NCI-H2107 treated with DMSO at 0.1 percent for 48 hours (cell line): ENCODE data around the gene HINT1.
A peak's percentile ranks its signal among the peaks of the same experiment; 100 is the strongest.

Experiments used
- DNase-seq: peaks from one replicate; lab custom pipeline; 2025; ENCODE audit not compliant: unreplicated experiment; lab: John Stamatoyannopoulos, UW

Gene HINT1

DNA sequence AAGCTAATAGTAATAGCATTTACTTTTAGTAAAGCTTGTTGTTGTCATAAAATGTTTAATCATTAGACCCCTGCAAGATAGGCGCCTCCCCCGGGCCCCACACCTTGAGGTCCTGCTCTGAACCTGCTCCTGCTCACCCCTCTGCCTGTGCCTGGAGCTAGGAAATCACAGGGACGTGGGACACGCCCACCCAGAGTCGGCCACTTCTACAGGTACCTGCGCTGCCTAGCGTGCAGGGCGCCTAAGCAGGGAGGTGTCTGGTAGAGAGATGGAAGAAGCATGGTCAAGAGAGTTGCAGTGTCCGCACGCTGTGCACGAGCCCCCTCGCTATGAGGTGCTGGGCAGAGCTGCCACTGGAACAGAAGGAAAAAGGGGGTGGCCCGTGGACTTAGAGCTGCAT is 52.6 kb downstream of the HINT1 start:
- DNase-seq = no peak

DNA sequence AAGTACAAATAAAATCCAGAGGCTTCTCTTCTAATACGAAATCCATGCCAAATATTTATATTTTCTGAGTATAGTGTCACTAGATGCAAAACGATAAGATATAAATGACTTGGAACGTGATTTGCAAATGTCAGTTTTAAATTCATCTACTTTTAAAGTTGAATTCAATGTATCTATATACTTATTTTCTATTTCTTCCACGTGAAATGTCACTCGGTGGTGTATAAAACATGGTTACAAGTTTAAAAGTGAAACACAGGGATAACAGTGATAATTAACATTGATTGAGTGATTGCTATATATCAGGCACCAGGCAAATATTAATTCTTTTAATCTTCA is 54.8 kb downstream of the HINT1 start:
- DNase-seq = no peak

- DNase-seq = peak; percentile 36
These were observed 55.4 kb downstream of the HINT1 start for GRCh38 chr5:131109540-131110255.
